CD4-positive, alpha-beta T cell treated with Interleukin-15 for 1 hour (primary cell): Measurements from ENCODE around the gene LMLN.
A peak's percentile ranks its signal among the peaks of the same experiment; 100 is the strongest.
"Not testable (repeated sequence)": the region's sequence is repeated elsewhere in the genome, so short reads cannot be mapped to it uniquely, and the experiment has no call there.

Experiments
- DNase-seq: peaks from one replicate; pipeline ENCODE4 v3.0.0-alpha.2; 2020

LMLN gene

DNA sequence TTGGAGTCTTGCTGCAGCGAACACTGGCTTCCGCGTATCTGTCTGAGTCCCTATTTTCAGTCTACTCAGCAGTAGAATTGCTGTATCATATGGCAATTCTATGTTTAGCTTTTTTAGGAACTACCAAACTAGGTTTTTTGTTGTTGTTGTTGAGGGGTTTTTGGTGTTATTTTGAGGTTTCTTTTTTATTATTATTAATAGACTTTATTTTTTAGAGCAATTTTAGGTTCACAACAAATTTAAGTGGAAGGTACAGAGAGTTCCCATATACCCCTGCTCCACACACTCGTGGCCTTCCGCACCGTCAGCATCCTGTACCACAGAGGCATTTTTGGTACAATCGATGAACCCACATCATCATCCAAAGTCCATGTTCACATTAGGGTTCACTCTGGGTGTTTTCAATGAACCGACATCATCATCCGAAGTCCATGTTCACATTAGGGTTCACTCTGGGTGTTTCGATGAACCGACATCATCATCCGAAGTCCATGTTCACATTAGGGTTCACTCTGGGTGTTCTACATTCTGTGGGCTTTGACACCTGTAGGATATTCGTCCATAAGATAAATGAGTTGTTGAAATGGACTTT lies 67.9 kb downstream of the LMLN start:
- no peak for DNase-seq

DNA sequence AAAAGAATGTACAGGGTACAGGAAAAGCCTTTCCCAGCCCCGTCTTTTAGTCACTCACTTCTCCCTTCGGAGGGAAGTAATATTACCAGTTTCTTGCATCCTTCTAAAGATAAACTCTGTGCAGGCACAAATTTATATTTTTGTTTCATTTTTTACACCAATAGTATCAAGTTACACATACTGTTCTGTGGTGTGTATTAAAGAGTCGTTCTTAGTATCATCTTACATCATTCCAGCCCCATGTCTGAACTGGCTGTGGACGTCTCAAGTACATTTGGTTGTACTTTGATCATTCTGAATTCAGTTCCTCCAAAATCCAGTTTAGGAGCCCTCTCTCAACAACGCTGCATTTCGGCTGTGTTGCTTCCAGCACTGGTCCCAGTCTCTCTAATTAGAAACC lies 68.7 kb downstream of the LMLN start:
- no peak for DNase-seq

DNA sequence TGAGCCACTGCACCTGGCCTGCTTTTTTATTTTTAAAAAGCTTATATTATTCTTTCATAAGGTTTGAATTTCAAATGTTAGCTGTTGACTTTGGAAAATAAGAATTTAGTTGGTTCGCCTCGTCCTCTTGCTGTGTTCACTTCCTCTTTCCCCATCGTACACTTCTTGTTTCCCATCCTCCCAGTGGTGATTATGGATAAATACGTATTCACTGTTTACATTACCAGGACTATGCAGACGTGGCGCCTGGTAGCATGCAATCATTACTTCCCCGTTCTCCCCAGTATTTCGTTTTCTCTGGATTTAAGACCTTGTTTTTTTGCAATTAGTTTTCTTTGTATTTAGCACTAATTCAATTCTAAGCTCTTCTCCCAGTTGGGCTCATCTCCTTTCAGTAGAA lies 70.1 kb downstream of the LMLN start:
- no peak for DNase-seq

DNA sequence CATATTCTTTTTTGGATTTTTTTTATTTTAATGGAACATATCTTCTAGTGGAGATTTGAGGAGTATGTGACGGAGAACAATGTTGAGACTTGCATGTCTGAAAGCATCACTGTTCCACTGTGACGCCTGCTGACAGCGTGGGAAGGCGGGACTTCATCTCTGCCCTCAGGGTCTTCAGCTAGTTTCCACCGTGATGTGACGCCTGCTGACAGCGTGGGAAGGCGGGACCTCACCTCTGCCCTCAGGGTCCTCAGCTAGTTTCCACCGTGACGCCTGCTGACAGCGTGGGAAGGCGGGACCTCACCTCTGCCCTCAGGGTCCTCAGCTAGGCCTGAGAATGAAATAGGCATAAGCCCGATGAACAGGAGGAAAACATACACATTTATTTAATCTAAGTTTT lies 70.7 kb downstream of the LMLN start:
- no peak for DNase-seq

DNA sequence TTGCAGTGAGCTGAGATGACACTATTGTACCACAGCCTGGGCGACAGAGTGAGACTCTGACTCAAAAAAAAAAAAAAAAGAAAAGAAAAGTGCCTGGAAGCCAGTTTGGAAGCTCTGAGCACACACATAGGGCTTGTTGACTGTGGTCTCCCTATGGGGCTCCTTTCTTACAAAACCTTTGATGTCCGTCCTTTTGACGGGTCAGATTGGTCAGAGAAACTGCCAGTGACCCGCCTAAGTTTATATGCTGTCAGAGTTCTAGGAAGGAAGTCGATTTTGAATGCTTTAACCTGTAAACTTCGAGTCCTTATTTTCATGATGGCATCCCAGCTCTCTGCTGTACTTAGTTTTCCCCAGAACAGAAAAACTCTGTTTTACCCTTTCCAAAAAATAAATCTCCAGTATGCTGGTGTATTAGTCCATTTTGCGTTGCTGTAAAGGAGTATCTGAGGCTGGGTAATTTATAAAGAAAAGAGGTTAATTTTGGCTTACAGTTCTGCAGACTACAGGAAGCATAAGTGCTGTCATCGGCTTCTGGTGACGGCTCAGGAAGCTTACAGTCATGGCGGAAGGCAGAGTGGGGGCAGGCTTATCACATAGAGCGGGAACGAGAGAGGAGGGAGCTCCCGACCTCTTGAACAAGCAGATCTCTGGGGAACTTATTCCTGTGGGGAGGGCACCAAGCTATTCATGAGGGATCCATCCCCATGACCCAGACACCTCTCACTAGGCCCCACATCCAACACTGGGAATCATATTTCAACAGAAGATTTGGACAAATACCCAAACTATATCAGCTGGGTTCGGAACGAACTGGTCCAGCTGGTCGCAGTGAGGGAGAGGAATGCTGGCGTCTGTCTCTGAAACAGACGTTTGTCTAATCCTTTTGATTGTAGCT lies 72.3 kb downstream of the LMLN start:
- DNase-seq: no peak

DNA sequence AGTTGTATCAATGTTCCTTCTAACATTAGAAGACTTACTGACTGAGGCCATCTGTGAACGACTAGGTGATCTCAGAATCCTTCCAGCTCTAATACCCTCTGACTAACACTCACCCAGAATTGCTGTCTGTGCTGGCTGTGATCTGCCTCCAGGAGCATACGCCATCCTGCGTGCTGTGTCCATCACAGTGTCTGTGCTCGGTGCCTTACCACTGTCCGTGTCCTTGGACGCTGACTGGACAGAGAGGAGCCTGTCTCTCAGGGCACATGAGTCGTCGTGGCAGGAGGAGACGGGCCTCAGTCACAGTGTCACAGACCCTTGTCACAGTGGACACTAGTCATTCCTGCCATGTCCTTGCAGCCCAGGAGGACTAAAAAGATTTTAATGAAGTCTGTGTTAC lies 83.1 kb downstream of the LMLN start:
- DNase-seq: no peak

DNA sequence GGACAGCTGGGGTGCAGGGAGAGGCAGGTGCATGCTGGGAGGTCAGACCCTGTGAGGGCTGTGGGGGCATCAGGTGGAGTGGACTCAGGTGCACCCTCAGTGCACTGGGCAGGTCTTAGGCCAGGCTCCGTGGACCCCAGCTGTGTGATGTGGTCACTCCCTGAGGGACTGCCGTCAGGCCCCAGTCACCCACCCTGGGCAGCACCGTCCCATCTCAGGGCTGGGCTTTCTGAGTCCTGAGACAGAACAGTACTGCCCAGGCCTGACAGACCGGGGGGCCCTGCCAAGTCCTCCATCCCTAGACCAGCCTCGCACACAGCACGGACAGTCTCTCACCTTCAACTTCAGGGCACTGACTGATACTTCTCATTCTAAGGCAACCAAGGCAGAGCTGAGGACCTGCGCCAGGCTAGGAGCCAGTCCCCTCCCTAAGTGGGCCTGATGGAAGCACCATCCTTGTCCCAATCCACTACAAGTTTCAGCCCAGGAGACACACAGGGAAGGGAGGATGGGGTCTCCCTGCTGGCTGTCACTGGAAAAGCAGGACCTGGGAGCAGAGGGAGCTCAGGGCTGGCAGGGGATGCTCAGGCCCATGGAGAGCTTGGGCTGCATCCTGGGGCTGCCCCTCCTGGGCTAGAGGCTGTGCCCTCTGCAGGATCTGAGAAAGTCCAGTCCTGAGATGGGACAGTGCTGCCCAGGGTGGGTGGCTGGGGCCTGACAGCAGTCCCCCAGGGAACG lies 86.3 kb downstream of the LMLN start:
- no peak for DNase-seq

DNA sequence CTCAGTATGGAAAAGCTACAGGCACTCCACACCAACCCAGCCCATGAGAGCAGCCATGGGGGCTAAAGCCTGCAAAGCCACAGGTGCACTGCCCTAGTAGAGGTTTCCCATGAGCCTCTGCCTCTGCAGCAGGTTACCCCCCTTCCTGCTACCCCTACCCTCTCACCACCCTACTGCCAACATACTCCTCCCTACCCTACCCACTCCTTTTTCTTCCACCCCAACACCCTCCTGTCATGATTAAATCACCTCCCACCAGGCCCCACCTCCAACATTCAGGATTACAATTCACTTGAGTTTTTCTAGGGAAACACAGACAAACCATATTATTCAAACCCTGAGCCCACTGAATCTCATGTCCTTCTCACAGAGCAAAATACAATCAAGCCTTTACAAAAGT lies 88.4 kb downstream of the LMLN start:
- DNase-seq: no peak

DNA sequence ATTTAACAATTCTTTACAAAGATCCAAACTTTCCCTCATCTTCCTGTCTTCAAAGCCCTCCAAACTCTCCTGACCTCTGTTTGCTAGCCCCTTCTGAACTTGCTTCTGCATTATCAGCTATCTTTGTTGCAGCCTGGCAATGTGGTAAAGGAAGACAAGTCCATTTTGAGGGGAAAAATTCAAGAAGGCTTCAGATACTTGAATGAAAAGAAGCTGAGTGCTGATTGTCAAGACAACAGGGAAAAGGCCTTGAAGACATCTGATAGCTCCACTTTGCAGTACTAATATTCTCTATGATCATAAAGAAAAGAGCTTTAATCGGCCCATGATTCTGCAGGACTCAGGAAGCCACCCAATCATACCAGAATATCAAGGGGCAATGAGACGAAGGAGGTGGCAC lies 91.8 kb downstream of the LMLN start:
- DNase-seq: no peak

DNA sequence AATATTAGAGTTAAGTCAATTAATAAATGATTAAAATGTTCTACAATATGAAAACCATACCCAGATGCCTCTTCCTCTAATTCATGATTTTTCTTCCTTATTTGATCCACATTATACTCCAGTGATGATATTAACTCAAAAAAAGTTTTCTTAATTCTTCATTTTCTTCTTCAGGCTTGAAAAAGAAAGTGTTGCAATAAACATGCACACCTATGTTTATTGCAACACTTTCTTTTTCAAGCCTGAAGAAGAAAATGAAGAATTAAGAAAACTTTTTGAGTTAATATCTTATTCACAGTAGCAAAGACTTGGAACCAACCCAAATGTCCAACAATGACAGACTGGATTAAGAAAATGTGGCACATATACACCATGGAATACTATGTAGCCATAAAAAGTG lies 93.4 kb downstream of the LMLN start:
- not testable (repeated sequence) for DNase-seq

DNA sequence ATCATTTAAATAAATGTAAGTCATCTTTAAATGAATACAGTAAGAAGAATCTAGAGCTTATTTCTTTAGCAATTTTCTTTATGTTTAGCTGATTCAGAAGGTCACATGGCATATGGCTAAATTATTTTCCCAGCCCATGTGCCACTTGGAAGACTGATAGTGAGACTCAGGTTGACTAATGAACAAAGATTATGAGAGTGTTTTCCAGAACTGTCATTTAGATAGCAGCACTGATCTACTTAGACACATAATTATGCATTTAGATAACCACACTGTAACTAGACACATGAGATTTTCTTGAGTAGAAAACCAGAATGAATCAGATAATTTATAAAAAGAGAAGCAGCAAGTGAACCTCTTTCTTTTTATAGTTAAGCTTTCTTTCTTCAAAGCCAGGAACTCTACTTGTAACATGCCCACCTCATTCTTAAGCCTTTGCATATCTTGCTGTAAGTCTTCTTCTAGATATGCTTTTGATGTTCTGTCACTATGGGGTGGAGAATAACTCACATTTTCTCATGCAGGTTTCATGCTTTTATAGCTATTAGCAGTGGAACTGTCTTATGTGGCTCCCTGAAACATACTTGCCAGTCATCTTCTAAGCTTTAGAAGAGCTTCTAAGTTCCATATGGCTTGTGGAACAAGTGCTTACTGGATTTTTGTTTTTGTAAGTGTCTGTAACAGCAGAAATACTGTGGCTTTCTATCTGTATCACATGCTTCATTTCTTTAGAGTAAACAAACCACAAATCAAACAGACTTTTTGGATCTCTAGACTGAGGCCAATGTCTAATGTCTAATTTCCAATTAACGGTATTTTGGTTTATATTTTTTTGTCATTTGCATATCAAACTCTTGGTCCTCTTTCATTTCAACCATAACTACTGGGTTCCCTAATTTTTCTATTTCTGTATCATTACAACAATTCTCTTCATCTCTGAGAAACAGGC lies 101.4 kb downstream of the LMLN start:
- DNase-seq: no peak

DNA sequence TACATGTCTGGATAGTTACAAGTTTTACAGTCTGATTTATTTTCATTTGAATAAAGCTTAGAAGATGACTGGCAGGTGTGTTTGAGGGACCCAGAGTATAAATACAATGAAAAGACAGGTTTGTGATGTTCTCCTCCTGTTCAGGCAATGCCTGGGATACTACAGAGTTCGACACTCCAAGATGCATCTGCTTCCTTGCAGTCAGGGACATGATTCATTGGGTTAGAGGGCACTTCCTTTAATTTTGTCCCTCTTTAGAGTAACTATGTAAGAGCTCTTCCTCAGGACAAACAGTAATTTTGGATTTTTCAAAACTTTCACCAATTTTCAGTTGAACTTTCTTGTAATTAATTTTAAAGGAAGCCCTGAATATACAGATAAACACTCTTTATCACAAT lies 102.0 kb downstream of the LMLN start:
- DNase-seq: no peak

DNA sequence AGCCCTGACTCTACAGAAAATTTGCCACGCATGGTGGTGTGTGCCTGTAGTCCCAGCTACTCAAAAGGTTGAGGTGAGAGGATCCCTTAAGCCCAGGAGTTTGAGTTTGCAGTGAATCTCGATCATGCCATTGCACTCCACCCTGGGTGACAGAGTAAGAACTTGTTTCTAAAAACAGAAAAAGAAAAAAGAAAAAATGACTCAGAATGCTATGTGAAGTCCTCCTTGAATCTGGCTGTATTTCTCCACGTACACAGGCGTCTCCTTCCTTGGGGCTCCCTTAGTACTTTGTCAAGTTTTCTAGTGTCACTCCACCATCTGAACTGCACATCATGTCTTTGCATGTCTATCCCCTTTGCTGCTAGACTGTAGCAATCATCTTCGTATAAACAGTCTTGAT lies 104.4 kb downstream of the LMLN start:
- no peak for DNase-seq

DNA sequence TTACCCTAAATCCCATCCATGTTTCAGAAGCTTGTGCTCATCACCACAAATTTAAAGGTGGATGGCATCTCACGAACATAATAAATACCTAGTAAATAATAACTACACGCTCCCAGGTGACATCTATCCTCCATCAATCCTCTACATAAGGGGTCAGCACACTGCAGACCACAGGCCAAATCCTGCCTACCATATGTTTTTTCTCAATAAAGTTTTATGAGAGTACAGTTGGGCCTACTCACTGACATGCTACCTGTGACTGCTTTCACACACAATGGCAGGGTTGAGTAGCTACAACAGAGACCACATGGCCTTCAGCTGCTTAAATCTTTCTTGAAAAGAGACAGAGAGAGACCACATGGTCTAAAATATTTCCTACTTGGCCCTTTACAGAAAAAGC lies 105.9 kb downstream of the LMLN start:
- DNase-seq: no peak

DNA sequence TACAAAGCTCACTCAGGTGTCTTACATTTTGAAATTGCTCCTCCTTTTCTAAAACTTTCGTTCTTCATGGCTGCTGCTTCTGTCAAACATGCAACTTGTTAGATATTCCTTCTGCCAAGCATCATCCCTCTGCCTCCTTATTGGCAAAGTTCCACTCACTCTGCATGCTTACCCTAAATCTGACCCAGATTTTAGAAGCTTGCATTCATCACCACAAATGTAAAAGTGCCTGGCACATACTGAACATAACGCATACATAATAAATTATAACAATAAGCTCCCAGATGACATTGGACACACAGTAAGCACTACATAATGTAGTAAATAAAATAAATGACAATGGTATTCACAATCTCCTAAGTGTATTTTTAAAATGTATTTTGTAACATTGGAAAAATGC lies 107.4 kb downstream of the LMLN start:
- DNase-seq: no peak

DNA sequence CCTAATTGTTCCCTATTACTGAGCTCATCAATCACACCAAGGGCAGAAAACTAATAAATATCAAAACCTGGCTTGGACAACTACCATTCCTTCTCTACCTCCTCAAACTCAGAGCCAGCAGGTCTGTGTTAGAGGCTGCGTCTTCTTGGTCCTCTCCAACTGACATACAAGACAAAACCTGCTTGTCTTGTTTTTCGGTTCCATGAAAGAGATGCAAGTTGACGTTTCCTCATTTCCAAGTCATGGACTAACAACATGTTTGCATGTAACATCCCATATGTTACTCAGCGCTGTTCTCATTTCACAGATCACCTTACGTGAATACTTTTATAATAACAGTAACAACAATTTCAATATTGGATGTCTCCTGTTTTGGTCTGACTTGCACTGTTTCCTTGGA lies 110.9 kb downstream of the LMLN start:
- no peak for DNase-seq

DNA sequence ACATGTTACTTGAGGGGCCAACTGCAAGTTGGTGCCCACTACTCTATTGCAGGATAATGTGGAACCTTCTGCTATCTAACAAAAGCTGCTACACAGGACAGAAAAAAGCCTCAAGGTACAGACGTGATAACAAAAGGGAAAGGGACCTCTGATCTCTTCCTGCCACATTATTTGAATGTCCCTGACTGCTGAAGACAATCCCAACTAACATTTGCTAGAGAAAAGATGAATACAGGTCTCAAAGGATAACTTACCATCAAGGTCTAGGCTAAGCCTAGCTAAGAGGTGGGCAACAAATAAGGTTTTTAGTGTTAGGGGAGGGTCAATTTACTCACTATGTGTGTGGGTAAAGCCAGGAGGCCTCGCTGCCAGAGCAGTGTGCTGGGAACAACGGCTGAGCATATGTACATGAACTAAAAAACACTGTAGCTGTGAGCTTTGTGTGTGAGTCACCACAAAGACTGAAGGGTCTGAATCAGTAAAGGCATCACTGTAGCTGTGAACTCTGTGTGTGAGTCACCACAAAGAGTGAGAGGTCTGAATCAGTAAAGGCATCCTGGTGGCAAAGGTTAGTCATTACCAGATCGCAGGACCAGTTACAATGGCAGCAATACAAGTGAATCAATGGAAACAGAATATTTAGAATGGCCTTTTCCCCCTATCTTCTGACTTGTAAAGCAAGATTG lies 111.7 kb downstream of the LMLN start:
- peak; percentile 61 for DNase-seq

DNA sequence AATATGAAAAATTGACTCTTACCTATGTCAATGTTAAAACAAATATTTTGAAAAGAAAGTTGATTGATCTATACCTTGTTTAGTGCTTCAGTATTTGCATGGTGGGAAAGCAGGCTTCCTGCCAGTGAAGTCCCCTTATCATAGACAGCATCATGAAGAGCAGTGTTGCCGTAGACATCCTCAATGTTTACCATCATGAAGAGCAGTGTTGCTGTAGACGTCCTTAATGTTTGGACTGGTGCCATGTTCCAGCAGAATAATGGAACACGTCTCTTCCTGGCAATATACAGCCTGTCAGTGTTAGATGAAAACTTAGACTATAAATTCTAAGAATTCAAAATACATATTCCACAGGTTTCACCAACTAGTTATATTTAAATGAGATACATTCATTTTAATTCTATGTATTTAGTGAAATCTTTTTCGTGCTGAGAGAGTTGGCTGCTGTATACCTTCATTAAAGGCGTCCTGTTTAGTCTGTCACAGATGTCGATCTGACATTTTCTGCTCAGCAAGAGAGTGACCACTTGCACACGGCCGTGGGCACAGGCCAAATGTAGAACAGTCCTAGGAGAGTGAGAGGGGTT lies 116.8 kb downstream of the LMLN start:
- DNase-seq: no peak

DNA sequence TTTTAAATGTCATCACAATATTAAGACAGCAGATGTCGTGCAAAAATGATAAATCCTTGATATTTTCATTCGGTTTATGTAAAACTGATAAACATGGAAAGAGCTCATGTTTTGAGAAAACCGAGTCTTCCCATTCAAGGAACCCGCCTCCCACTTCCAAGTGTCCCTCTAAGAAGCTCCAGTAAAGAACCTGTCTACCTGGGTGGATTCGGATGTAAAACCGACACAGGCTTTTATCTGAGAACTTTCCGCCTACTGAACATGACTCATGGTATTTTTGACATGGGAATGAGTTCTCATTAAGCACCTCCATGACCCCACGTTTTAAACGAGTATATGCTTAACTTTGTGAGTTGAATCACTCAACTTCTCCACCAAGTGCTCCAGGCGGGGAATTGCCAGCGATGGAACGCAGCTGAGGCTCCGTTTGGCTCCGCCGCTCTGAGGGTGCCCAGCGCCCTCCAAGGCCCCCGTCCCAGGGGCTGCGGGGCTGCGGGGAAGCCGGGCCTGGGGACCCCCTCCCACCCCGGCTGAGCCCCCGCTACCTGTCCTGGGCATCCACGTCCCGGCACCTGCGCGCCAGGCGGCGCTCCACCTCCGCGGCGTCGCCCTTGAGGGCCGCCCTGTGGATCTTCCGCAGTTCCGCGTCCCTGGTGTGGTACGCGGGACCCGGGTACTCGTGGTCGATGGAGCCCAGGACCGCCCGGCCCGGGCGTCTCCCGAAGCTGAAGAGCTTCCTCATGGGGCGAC lies 119.9 kb downstream of the LMLN start:
- peak; percentile 26 for DNase-seq

DNA sequence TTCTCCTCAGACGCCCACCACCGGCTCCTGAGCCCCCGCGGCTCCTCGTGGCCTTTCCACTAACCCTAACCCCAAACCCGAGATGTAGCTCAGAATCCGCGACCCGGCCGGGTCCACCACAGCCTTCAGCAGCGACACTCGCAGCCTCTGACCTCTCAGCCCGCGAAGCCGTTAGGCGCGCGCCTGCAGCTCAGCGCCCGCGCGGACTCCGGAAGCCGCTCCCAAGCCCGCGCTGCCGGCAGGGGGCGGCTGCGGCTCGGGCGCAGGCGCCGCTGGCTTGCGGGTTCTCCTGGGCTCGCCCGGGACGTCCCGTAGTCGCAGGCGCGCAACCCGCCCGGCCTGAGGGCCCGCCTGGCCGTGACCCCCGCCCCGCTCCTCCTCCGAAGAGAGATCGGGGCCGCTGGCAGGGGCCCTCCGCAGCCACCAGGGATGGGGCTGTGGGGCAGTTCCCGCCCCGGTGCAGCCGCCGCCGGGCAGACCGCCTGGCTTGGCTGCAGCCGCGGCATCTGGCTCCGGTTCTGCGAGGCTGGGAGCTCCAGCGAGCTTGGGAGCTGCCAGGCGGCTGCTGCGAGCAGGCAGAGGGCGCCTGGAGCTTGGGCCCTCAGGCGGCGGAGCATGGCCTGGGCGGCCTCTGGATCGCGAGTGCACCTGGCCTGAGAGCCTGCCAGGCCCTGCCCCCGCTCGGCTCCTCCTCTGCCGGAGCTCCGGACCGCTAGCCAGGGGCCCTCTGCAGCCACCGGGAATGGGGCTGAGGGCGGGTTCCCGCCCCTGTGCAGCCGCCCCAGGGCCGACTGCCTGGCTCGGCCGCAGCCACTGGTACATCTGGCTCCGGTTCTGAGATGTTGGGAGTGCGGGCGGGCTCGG lies 120.7 kb downstream of the LMLN start:
- DNase-seq: peak; percentile 77
